ENCODE measurements around the gene CHAD. TPM values are rescaled to one million over a fixed set of nuclear protein-coding genes. Genes with fewer than 3 reads are reported as not detected.

The CHAD gene
- total RNA-seq, 1 experiment from 2014 or later, result 0.57 TPM

- peaks cover 4% of the 10 kb centered on the region for H3K23me2 ChIP-seq (ENCODE audit: insufficient read length, low read depth, low read length, poor library complexity, severe bottlenecking)
- H3K27ac ChIP-seq (ENCODE audit: insufficient read length, low read depth, low read length), result no peak overlapping the region
- H3K27me3 ChIP-seq (ENCODE audit: insufficient read depth, low read length), result no peaks in the 10 kb centered on the region
- Mint-ChIP-seq H3K4me3 (no peak overlapping the region), H3K9me3 (no peaks in the 10 kb centered on the region), H3K36me3 (ENCODE audit: insufficient read depth in 1 of 3, low read depth in 3 of 3) (peaks cover 0 to 4% (median 2%) of the 10 kb centered on the region in 3 experiments; a peak in 3 of 7 replicates), H3K4me1 (peaks cover 6% of the 10 kb centered on the region in 2 experiments), H3K27me3 (ENCODE audit: low read depth) (peaks cover 9% of the 10 kb centered on the region), H3K27ac (no peak overlapping the region)
- no peak overlapping the region for H3K4ac ChIP-seq (ENCODE audit: low read depth, low read length)
- H3K18ac ChIP-seq (ENCODE audit: insufficient read length, low read depth, low read length), result no peak overlapping the region
- no peak overlapping the region for H2BK120ac ChIP-seq (ENCODE audit: low read depth, low read length, poor library complexity, severe bottlenecking)
- H2AFZ ChIP-seq (ENCODE audit: low read length), result no peak overlapping the region
- no peak overlapping the region for H4K5ac ChIP-seq (ENCODE audit: insufficient read length, low read depth, low read length)
- H2BK12ac ChIP-seq (ENCODE audit: insufficient read length, low read depth, low read length), result no peak overlapping the region
- DNase-seq, result no peak
- H3K79me2 ChIP-seq (ENCODE audit: insufficient read depth, low read length), result no peaks in the 10 kb centered on the region
- no peak overlapping the region for H3K4me2 ChIP-seq (ENCODE audit: insufficient read depth, insufficient read length, low read length)
- H3K9me3 ChIP-seq (ENCODE audit: control insufficient read depth, low read depth, low read length), result no peaks in the 10 kb centered on the region
- H4K20me1 ChIP-seq (ENCODE audit: control insufficient read depth, insufficient read depth, insufficient read length), result no peaks in the 10 kb centered on the region
- no peak overlapping the region for H3K9ac ChIP-seq (ENCODE audit: extremely low read depth, insufficient read length, low read length)
- no peak for TF ChIP-seq CTCF (conservative IDR thresholded peaks at IDR 0.05)
- H3K4me1 ChIP-seq (ENCODE audit: insufficient read depth, low read length), result no peaks in the 10 kb centered on the region
- no peak overlapping the region for H3T11ph ChIP-seq (ENCODE audit: low read length)
- H2BK20ac ChIP-seq (ENCODE audit: low read depth, low read length, poor library complexity, severe bottlenecking), result no peak overlapping the region
- H3K14ac ChIP-seq (ENCODE audit: insufficient read depth, low read length), result no peak overlapping the region
- no peaks in the 10 kb centered on the region for H3K79me1 ChIP-seq (ENCODE audit: insufficient read depth, low read depth, low read length, poor library complexity, severe bottlenecking)
- no peak overlapping the region for H2BK15ac ChIP-seq (ENCODE audit: low read depth, low read length)
- H2AK5ac ChIP-seq (ENCODE audit: insufficient read length, low read length), result no peak overlapping the region
- WGBS (ENCODE audit: extremely low coverage, insufficient read length, low lambda C conversion rate), result no CpG with 5 or more reads among the region's 9 CpGs
- no peak overlapping the region for H3K23ac ChIP-seq (ENCODE audit: insufficient read length, low read depth, low read length)
- H2BK5ac ChIP-seq (ENCODE audit: insufficient read length, low read length), result no peak overlapping the region
- no peak overlapping the region for H3K56ac ChIP-seq (ENCODE audit: insufficient read length, low read depth, low read length)
- no peak overlapping the region for H4K8ac ChIP-seq (replicated peaks; ENCODE audit: insufficient read length, low read depth, low read length)
- H4K91ac ChIP-seq (ENCODE audit: insufficient read length, low read depth, low read length), result no peak overlapping the region
These were observed 6.2 kb downstream of the CHAD start for GRCh38 chr17:50462446-50462845.

Measured in H9 (cell line).